OCI-LY7 (cell line): ENCODE measurements around the gene TBX4. TPM values are rescaled to one million over a fixed set of nuclear protein-coding genes. Genes with fewer than 3 reads are reported as not detected.

Experiments
- BruUV-seq: library from RNA; stranded (reverse); fragments of 400-500 nt; replicated peaks from 2 replicates; lab custom pipeline; 2021; lab: Mats Ljungman, UMichigan
- CTCF ChIA-PET: fragments of 300-600 bp; sonication (Branson Sonifier 250); formaldehyde crosslinking; loops from one replicate; lab custom pipeline; 2022; ENCODE audit warnings: antibody characterized with exemption; ENCODE audit not compliant: unreplicated experiment; lab: Charles Lee
- POLR2A ChIA-PET: fragments of 300-600 bp; sonication (Branson Sonifier 250); formaldehyde crosslinking; loops from one replicate; lab custom pipeline; 2022; ENCODE audit warnings: antibody characterized with exemption; lab: Charles Lee
- DNase-seq: peaks from one replicate; pipeline ENCODE4 v3.0.0-alpha.2; 2015; ENCODE audit warnings: low spot score
- H2AFZ ChIP-seq: fragments of 200-600 bp; sonication (generic), shearing (Covaris generic); 2 replicates; pipeline ENCODE4 v1.6.1; 2014; ENCODE audit warnings: mild to moderate bottlenecking, antibody characterized with exemption, low read length, moderate library complexity
- H3K27ac ChIP-seq: fragments of 200-600 bp; sonication (generic); 2 replicates; pipeline ENCODE4 v1.5.1; 2014; ENCODE audit warnings: mixed run types, low read depth, mild to moderate bottlenecking, moderate library complexity, low read length, inconsistent platforms; ENCODE audit not compliant: poor library complexity, severe bottlenecking
- H3K36me3 ChIP-seq: fragments of 200-600 bp; sonication (generic); 2 replicates; pipeline ENCODE4 v1.6.1; 2014; ENCODE audit warnings: mild to moderate bottlenecking, antibody characterized with exemption, low read length, moderate library complexity, mixed read lengths; ENCODE audit not compliant: insufficient read depth
- H3K4me1 ChIP-seq: fragments of 200-600 bp; sonication (generic); 2 replicates; pipeline ENCODE4 v1.5.1; 2014; ENCODE audit warnings: mild to moderate bottlenecking, low read length; ENCODE audit not compliant: insufficient read depth, poor library complexity, severe bottlenecking
- H3K4me2 ChIP-seq: fragments of 200-600 bp; sonication (generic); 2 replicates; pipeline ENCODE4 v1.6.1; 2014; ENCODE audit warnings: mild to moderate bottlenecking, low read length
- H3K4me3 ChIP-seq: fragments of 200-600 bp; sonication (generic); 2 replicates; pipeline ENCODE4 v1.5.1; 2014; ENCODE audit warnings: mild to moderate bottlenecking, low read depth, low read length; ENCODE audit not compliant: poor library complexity, severe bottlenecking
- H3K79me2 ChIP-seq: fragments of 200-600 bp; sonication (generic); 2 replicates; pipeline ENCODE4 v1.6.1; 2016; ENCODE audit warnings: low read depth, mild to moderate bottlenecking, low read length, moderate library complexity, mixed read lengths; ENCODE audit not compliant: insufficient read depth
- H3K9me2 ChIP-seq: fragments of 200-600 bp; sonication (generic); 2 replicates; pipeline ENCODE4 v1.6.1; 2016; ENCODE audit warnings: mild to moderate bottlenecking, low read length, mixed read lengths; ENCODE audit not compliant: insufficient read depth
- H3K9me3 ChIP-seq: fragments of 200-600 bp; sonication (generic); 2 replicates; pipeline ENCODE4 v1.6.1; 2014; ENCODE audit warnings: mild to moderate bottlenecking, mixed run types, low read length, mixed read lengths
- H4K20me1 ChIP-seq: fragments of 200-600 bp; sonication (generic); 2 replicates; pipeline ENCODE4 v1.6.1; 2014; ENCODE audit warnings: mild to moderate bottlenecking, antibody characterized with exemption, low read length, moderate library complexity, mixed read lengths; ENCODE audit not compliant: insufficient read depth
- EZH2phosphoT487 ChIP-seq: fragments of 200-600 bp; sonication (generic); IDR thresholded peaks from 2 replicates; pipeline ENCODE4 v1.6.1; 2018; ENCODE audit warnings: low read depth, borderline replicate concordance, mild to moderate bottlenecking, mixed run types, antibody characterized with exemption, low read length, moderate library complexity, mixed read lengths
- intact Hi-C: fragments of 100-400 bp; cut with micrococcal nuclease; formaldehyde crosslinking; loops from one replicate; pipeline ENCODE4 v1.10.0; 2022; ENCODE audit not compliant: unreplicated experiment
- total RNA-seq, 2 experiments: library from RNA; depleted of rRNA in 1 of 2; stranded (reverse); fragments of >200 nt in 1 of 2; shearing (Covaris generic) in 1 of 2; gene quantifications; 2 replicates each; pipeline ENCODE4 v1.2.3, GENCODE V29; 2014 to 2022
- TF ChIP-seq, protein P1 (sequence below): fragments of 200-600 bp; sonication (generic); conservative IDR thresholded peaks from 2 replicates; pipeline ENCODE4 v1.5.1; 2014; ENCODE audit warnings: mild to moderate bottlenecking, antibody characterized with exemption, low read length, moderate library complexity, mixed read lengths

The TBX4 gene
- total RNA-seq, 2 experiments from 2014 or later, result not detected

DNA sequence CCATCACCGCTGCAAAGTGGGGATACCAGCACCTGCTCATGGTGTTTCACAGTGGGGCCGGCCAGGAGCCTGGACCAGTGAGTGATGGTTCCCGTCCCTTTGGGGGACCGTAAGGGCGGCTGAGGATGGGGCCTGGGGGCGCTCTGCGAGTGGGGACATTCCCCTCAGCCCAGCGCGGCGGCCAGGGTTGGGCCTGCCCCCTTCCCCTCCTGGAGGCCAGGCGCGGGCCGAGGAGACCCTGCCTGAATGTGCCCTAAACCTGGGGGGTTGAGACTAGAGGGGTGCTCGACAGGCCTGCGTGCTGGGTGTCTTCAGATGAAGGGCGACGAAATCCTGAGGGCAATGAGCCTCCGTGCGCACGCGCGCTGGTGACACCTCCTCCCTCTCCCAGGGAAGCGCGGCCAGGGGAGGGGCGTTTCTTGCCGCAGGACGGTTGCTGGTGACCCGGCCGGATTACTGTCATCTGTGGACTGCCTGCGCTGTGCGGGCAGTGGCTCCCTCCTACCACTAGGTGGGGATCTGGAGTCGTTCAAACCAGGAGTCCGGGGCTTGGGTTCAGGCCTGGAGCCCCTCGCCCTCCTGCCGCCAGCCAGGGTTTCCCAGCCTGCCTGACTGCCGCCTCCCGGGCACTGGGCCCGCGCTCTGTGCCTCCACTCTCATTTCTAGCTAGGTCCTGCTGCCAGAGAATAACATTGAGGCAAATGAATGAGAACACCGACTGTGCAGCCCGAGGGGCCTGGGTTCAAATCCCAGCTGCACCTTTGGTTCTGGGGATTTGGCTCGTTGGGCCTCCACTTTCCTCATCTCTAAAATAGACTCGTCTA is 35.5 kb upstream of the TBX4 start:
- Histone ChIP-seq H3K9me3 (no peaks in the 10 kb centered on the region), H3K27ac (no peak overlapping the region), H2AFZ (peak overlapping the region; percentile 28; the same call in 1 of the 2 replicates), H3K36me3 (no peaks in the 10 kb centered on the region), H4K20me1 (no peaks in the 10 kb centered on the region), H3K4me2 (peak overlapping the region; percentile 43; the same call in 1 of the 2 replicates), H3K9me2 (no peaks in the 10 kb centered on the region), H3K4me1 (peaks cover 13% of the 10 kb centered on the region), H3K79me2 (no peaks in the 10 kb centered on the region), H3K4me3 (no peak overlapping the region)
- intact Hi-C loops, result loop anchor here (1.0 kb wide), 3 partner anchors 135 to 421 kb away; no protein-coding TSS in a partner anchor
- TF ChIP-seq, protein P1, sequence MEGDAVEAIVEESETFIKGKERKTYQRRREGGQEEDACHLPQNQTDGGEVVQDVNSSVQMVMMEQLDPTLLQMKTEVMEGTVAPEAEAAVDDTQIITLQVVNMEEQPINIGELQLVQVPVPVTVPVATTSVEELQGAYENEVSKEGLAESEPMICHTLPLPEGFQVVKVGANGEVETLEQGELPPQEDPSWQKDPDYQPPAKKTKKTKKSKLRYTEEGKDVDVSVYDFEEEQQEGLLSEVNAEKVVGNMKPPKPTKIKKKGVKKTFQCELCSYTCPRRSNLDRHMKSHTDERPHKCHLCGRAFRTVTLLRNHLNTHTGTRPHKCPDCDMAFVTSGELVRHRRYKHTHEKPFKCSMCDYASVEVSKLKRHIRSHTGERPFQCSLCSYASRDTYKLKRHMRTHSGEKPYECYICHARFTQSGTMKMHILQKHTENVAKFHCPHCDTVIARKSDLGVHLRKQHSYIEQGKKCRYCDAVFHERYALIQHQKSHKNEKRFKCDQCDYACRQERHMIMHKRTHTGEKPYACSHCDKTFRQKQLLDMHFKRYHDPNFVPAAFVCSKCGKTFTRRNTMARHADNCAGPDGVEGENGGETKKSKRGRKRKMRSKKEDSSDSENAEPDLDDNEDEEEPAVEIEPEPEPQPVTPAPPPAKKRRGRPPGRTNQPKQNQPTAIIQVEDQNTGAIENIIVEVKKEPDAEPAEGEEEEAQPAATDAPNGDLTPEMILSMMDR, result peak; percentile 91
- TF ChIP-seq EZH2phosphoT487, result no peak
- no TSS peak for BruUV-seq
- ChIA-PET POLR2A (interaction anchor here (0.7 kb wide), 1 partner anchor 10 kb away, joined by 4 read pairs; no protein-coding TSS in a partner anchor), CTCF (interaction anchor here (0.7 to 1.0 kb wide), 2 partner anchors 45 to 117 kb away, joined by 3 read pairs; no protein-coding TSS in a partner anchor)
- peak; percentile 76 for DNase-seq

DNA sequence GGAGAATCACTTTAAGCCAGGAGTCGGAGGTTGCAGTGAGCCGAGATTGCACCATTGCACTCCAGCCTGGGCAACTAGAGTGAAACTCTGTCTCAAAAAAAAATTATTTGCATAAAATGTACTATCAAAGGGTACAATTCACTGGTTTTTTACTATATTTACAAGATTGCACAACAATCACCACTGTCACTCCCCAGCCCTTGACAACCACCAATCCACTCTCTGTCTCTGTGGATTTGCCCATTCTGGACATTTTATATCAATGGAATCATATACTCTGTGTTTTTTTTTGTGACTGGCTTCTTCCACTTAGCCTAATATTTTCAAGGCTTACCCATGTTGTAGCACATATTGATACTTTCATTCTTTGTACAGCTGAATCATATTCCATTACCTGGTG is 33.8 kb upstream of the TBX4 start:
- Histone ChIP-seq H3K9me3 (no peaks in the 10 kb centered on the region), H2AFZ (no peak overlapping the region), H3K79me2 (no peaks in the 10 kb centered on the region), H3K36me3 (no peaks in the 10 kb centered on the region), H3K27ac (no peak overlapping the region), H3K4me1 (peaks cover 8% of the 10 kb centered on the region), H3K4me2 (no peak overlapping the region), H3K4me3 (no peak overlapping the region), H3K9me2 (no peaks in the 10 kb centered on the region), H4K20me1 (no peaks in the 10 kb centered on the region)
- no TSS peak for BruUV-seq
- intact Hi-C loops, result no loop called here
- ChIA-PET CTCF (interaction anchor here (0.6 kb wide), 1 partner anchor 169 kb away, joined by 3 read pairs; no protein-coding TSS in a partner anchor), POLR2A (interaction anchor here (0.6 kb wide), 1 partner anchor 55 kb away, joined by 4 read pairs; no protein-coding TSS in a partner anchor)
- no peak for DNase-seq
- TF ChIP-seq, protein P1, result no peak
- no peak for TF ChIP-seq EZH2phosphoT487
